ENCODE measurements around the gene CDK18.

CDK18 gene

DNA sequence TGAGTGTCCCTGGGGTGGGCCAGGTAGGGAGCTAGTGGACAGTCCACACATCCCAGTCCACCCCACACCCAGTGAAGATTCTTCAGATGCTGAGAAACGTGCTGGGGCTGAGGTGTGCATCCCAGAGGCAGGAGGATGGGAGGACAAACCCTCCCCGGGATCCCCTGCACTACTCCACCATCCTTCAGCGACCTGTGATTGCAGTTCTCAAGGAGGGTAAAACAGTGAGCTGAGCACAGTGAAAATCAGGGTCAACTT lies 76.4 kb downstream of the CDK18 start:
- FAIRE-seq = no peak
- no peak for DNase-seq (ENCODE audit: extremely low spot score, insufficient read length, low read depth)

DNA sequence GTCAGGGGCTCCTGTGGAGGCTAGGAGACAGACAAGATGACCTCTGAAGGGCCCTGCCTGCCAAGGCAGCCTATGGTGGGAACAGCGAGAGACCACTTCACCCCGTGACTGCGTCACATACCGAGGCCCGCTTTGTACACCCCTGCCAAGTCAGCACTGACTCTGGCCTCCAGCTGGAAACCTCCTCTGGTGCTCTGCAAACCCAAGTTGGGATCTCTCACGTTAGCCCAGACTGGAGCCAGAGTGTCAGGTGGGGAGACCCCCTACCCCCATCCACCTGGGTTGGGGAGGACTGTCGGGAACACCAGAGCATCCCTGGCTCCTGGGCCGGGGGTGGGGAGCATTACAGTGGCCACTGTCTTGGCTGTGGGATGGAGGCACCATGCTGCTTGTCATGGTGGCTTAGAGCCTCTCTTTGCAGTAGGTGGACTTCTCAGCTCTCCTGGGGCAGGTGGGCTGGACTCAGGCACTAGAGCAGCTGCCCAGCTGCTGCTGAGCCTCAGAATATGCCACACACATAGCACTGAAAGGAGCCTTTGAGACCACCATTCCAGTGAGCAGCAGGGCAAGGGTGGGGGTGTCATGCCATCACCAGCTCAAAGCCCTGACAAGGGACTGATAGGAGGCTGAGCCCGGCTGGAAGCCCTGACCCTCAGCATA lies 77.0 kb downstream of the CDK18 start:
- FAIRE-seq (no peak), DNase-seq (ENCODE audit: extremely low spot score, insufficient read length, low read depth) (no peak)

DNA sequence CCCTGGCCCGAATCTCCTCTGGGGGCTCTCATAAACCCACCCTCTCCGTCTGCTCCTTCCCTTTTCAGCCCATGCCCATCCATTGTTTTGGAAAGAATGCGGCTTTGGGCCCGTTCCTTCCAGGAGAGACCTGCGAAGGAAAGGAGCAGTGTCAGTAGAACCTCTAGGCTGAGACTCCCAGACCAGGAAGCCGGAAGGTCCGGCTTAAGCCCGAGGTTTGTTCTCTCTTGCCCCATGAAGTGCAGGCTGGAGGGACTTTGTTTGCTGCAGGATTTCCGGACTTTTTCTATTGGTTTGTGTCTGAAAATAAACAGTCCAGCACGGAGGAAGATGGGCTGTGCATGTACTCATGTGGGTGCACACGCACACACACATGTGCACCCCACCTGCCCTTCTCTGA lies 77.6 kb downstream of the CDK18 start:
- no peak for FAIRE-seq

More for the DNA sequence above, 77.6 kb downstream of the CDK18 start:
- no peak for DNase-seq (ENCODE audit: extremely low spot score, insufficient read length, low read depth)

Measured in GM18507 (cell line).